HepG2 (cell line): Measurements from ENCODE around the gene SLCO4A1. TPM values are rescaled to one million over a fixed set of nuclear protein-coding genes. Genes with fewer than 3 reads are reported as not detected.

ENCODE experiments used
- ATAC-seq: fragments of 200-7000 bp; cut with Tn5 transposase; 3 replicates; pipeline ENCODE4 v1.9.1; 2020; ENCODE audit warnings: mild to moderate bottlenecking, moderate library complexity
- BruUV-seq: library from RNA; stranded (reverse); fragments of 400-500 nt; replicated peaks from 2 replicates; lab custom pipeline; 2021; lab: Mats Ljungman, UMichigan
- CTCF ChIA-PET: fragments of 300-600 bp; formaldehyde crosslinking; extraction: SDS; loops from one replicate; lab custom pipeline; 2021; ENCODE audit warnings: low total read pairs, inconsistent platforms, low intra/inter-chr PET ratio; lab: Yijun Ruan, JAX
- POLR2A ChIA-PET: fragments of 350-600 bp; sonication (Branson Sonifier 250); formaldehyde crosslinking; loops from one replicate; lab custom pipeline; 2020; ENCODE audit warnings: antibody characterized with exemption, inconsistent platforms; lab: Yijun Ruan, JAX
- DNase-seq: peaks from one replicate; pipeline ENCODE4 v3.0.0-alpha.2; 2015; ENCODE audit warnings: low spot score
- FAIRE-seq: peaks from 3 replicates; lab custom pipeline; 2011; peaks lifted over from hg19 to GRCh38; lab: Jason Lieb, UNC
- H2AFZ ChIP-seq: one replicate; pipeline ENCODE4 v1.6.1; 2011; ENCODE audit warnings: low read length, inconsistent platforms
- H3K27ac ChIP-seq: fragments of 300-600 bp; 3 replicates; pipeline ENCODE4 v1.8.0; 2011; ENCODE audit warnings: mixed run types, mild to moderate bottlenecking, mixed read lengths, low read length, inconsistent platforms; ENCODE audit not compliant: insufficient read depth; ENCODE audit errors: extremely low read length
- H3K27me3 ChIP-seq, 2 experiments: fragments of 200-600 bp in 1 of 2; 2 replicates in 1 of 2; 3 replicates in 1 of 2; pipeline versions ENCODE4 v1.6.0 to v1.8.0; 2011; ENCODE audit warnings: low read length in 2 of 2, mild to moderate bottlenecking in 2 of 2, moderate library complexity in 2 of 2, inconsistent platforms in 1 of 2; ENCODE audit not compliant: insufficient read depth in 2 of 2, control insufficient read depth in 1 of 2
- H3K36me3 ChIP-seq, 2 experiments: fragments of 200-600 bp in 1 of 2; replicated peaks in 1 of 2; 2 replicates in 1 of 2; 3 replicates in 1 of 2; pipeline versions ENCODE4 v1.5.1 to v1.8.0; 2011; ENCODE audit warnings: low read length in 2 of 2, inconsistent platforms in 1 of 2; ENCODE audit not compliant: insufficient read depth in 2 of 2, control insufficient read depth in 1 of 2
- H3K4me1 ChIP-seq: 2 replicates; pipeline ENCODE4 v1.5.1; 2012; ENCODE audit warnings: low read length, inconsistent platforms; ENCODE audit not compliant: insufficient read depth
- H3K4me2 ChIP-seq: 2 replicates; pipeline ENCODE4 v1.6.0; 2011; ENCODE audit warnings: low read depth, low read length, inconsistent platforms
- H3K4me3 ChIP-seq, 3 experiments: fragments of 200-600 bp in 1 of 3; sonication (generic), shearing (Covaris generic) in 1 of 3; replicated peaks in 1 of 3; 2 replicates each; pipeline ENCODE4 v1.5.1; 2011 to 2016; ENCODE audit warnings: low read length in 3 of 3, inconsistent platforms in 2 of 3, low read depth in 2 of 3, mild to moderate bottlenecking in 2 of 3, control low read depth in 1 of 3, mixed read lengths in 1 of 3; ENCODE audit not compliant: insufficient read depth in 1 of 3
- H3K79me2 ChIP-seq: one replicate; pipeline ENCODE4 v1.6.1; 2011; ENCODE audit warnings: low read length, inconsistent platforms; ENCODE audit not compliant: insufficient read depth
- H3K9ac ChIP-seq: 2 replicates; pipeline ENCODE4 v1.6.0; 2011; ENCODE audit warnings: mild to moderate bottlenecking, low read depth, low read length, inconsistent platforms; ENCODE audit not compliant: insufficient read depth
- H3K9me3 ChIP-seq: 2 replicates; pipeline ENCODE4 v1.5.1; 2012; ENCODE audit warnings: mild to moderate bottlenecking, low read length
- H4K20me1 ChIP-seq: 2 replicates; pipeline ENCODE4 v1.6.0; 2011; ENCODE audit warnings: inconsistent platforms, mild to moderate bottlenecking, low read length, moderate library complexity; ENCODE audit not compliant: insufficient read depth
- NRL ChIP-seq: sonication (generic); formaldehyde crosslinking; IDR thresholded peaks from 2 replicates; pipeline ENCODE4 v1.5.0; 2020; ENCODE audit warnings: missing genetic modification reagents, mild to moderate bottlenecking, moderate library complexity, borderline replicate concordance
- SIX1 ChIP-seq: sonication (generic); formaldehyde crosslinking; IDR thresholded peaks from 2 replicates; pipeline ENCODE4 v1.4.0; 2020; ENCODE audit warnings: missing genetic modification reagents, borderline replicate concordance
- SOX13 ChIP-seq, 3 experiments: fragments of 450-650 bp in 1 of 3; sonication (generic) in 1 of 3; formaldehyde crosslinking in 1 of 3; IDR thresholded peaks in 2 of 3; conservative IDR thresholded peaks in 1 of 3; 2 replicates each; pipeline versions ENCODE4 v1.5.0 to v1.6.1; 2016 to 2020; ENCODE audit warnings: antibody characterized with exemption in 1 of 3, mild to moderate bottlenecking in 1 of 3, missing compliant biosample characterization in 1 of 3, missing genetic modification reagents in 1 of 3, moderate library complexity in 1 of 3
- SRF ChIP-seq: IDR thresholded peaks from 2 replicates; pipeline ENCODE4 v1.6.1; 2011; ENCODE audit warnings: mild to moderate bottlenecking, low read depth, low read length, moderate library complexity
- TOE1 ChIP-seq: sonication (generic); formaldehyde crosslinking; IDR thresholded peaks from 2 replicates; pipeline ENCODE4 v1.4.0; 2020; ENCODE audit warnings: mild to moderate bottlenecking, missing genetic modification reagents
- ZC3H4 ChIP-seq: sonication (generic); formaldehyde crosslinking; IDR thresholded peaks from 2 replicates; pipeline ENCODE4 v1.4.0; 2020; ENCODE audit warnings: missing genetic modification reagents, borderline replicate concordance
- ZNF230 ChIP-seq: sonication (generic); formaldehyde crosslinking; IDR thresholded peaks from 2 replicates; pipeline ENCODE4 v1.4.0; 2020; ENCODE audit warnings: mild to moderate bottlenecking, missing genetic modification reagents
- ZNF282 ChIP-seq: fragments of 450-650 bp; IDR thresholded peaks from 2 replicates; pipeline ENCODE4 v1.6.1; 2018; ENCODE audit not compliant: partially characterized antibody
- ZNF746 ChIP-seq: sonication (generic); formaldehyde crosslinking; IDR thresholded peaks from 2 replicates; pipeline ENCODE4 v1.8.0; 2022; ENCODE audit warnings: mild to moderate bottlenecking, missing genetic modification reagents
- WGBS: methylation state at CpG from one replicate; pipeline ENCODE4 v1.1.6; 2017; ENCODE audit warnings: low lambda C conversion rate; 5-methylcytosine and 5-hydroxymethylcytosine counted together
- in situ Hi-C: cut with HindIII; loops from 2 replicates; pipeline ENCODE4 v1.10.0; 2017; ENCODE audit warnings: low pct_unique_long_range_greater_than_20kb; ENCODE audit not compliant: extremely low pct_ligation_motif_present
- intact Hi-C: fragments of 100-400 bp; cut with micrococcal nuclease; formaldehyde crosslinking; loops from one replicate; pipeline ENCODE4 v1.10.0; 2022; ENCODE audit not compliant: unreplicated experiment
- polyA plus RNA-seq, 8 experiments: library from polyadenylated mRNA; depleted of rRNA in 3 of 8; stranded (reverse) in 7 of 8; unstranded in 1 of 8; fragments of >200 nt; fragmentation: Illumina TruSeq in 4 of 8; extraction: Trizol in 4 of 8; gene quantifications; 2 replicates each; pipeline versions ENCODE4 v1.2.1 to v1.2.3, GENCODE V29; 2011 to 2016; ENCODE audit warnings: low read depth in 4 of 8, missing spikeins in 1 of 8, mixed read lengths in 1 of 8; ENCODE audit not compliant: insufficient read depth in 1 of 8
- total RNA-seq, 5 experiments: library from RNA; depleted of rRNA; stranded (reverse); fragments of >200 nt; fragmentation: Illumina TruSeq; extraction: Trizol; gene quantifications; 2 replicates each; pipeline ENCODE4 v1.2.3, GENCODE V29; 2016; ENCODE audit warnings: low read depth in 1 of 5
- TF ChIP-seq, protein P1 (sequence below): sonication (generic); formaldehyde crosslinking; IDR thresholded peaks from 2 replicates; pipeline ENCODE4 v1.5.0; 2020; ENCODE audit warnings: mild to moderate bottlenecking, missing genetic modification reagents

Gene SLCO4A1
- total and polyA plus RNA-seq, 2 of the 13 experiments (the other 11 are each of a cell fraction or from before 2014, with no cell fraction given): 55.5 to 112 TPM

DNA sequence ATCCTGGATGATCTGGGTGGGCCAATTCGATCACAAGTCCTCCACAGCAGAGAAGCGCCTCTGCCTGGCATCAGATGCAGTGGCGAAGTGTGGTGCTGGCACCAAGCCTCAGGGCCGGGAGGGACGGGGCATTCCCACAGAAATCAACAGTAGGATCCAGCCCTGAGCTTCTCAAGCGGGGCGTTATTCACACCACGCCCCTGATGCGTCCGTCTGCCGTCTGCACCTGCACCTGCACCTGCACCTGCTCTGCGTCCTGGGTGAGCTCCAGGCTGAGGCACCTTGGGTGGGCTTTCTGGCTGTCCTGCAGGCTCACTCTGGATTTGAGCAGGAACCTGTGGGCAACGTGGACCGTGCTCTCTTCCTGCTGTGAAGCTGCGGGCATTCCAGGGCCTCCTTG, 52.6 kb downstream of the SLCO4A1 start:
- no peaks in the 10 kb centered on the region; the same call in 1 of the 2 replicates for H3K4me1 ChIP-seq
- H4K20me1 ChIP-seq: peaks cover 7% of the 10 kb centered on the region; the same call in 1 of the 2 replicates
- BruUV-seq: no TSS peak
- TF ChIP-seq NRL (no peak), ZNF282 (no peak), ZNF230 (CRISPR knock-in tag) (no peak), SOX13 (IDR thresholded peaks at IDR 0.05) (no peak), SOX13 (CRISPR knock-in tag; conservative IDR thresholded peaks at IDR 0.05 in 1 of 2, IDR thresholded peaks at IDR 0.05 in 1 of 2) (no peak), TOE1 (CRISPR knock-in tag) (no peak), ZNF746 (CRISPR knock-in tag) (no peak), SIX1 (CRISPR knock-in tag) (no peak), ZC3H4 (CRISPR knock-in tag) (no peak), SRF (no peak)
- TF ChIP-seq, protein P1, sequence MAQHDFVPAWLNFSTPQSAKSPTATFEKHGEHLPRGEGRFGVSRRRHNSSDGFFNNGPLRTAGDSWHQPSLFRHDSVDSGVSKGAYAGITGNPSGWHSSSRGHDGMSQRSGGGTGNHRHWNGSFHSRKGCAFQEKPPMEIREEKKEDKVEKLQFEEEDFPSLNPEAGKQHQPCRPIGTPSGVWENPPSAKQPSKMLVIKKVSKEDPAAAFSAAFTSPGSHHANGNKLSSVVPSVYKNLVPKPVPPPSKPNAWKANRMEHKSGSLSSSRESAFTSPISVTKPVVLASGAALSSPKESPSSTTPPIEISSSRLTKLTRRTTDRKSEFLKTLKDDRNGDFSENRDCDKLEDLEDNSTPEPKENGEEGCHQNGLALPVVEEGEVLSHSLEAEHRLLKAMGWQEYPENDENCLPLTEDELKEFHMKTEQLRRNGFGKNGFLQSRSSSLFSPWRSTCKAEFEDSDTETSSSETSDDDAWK (CRISPR knock-in tag): no peak
- no peaks in the 10 kb centered on the region for H3K79me2 ChIP-seq
- peaks cover 57 to 98% of the 10 kb centered on the region in 2 experiments for H3K27me3 ChIP-seq
- intact Hi-C loops (no loop called here), in situ Hi-C loops (no loop called here)
- H3K27ac ChIP-seq: no peak overlapping the region
- no peak overlapping the region for H3K4me2 ChIP-seq
- DNase-seq: no peak
- no peak overlapping the region for H3K9ac ChIP-seq
- no peak for ATAC-seq
- H3K9me3 ChIP-seq: no peaks in the 10 kb centered on the region
- ChIA-PET CTCF (interaction anchor here (1.8 kb wide), 1 partner anchor 97 kb away, joined by 10 read pairs; no protein-coding TSS in a partner anchor), POLR2A (interaction anchor here (1.4 kb wide), 1 partner anchor 55 kb away, joined by 3 read pairs; no protein-coding TSS in a partner anchor)
- no peak overlapping the region for H2AFZ ChIP-seq
- H3K4me3 ChIP-seq: no peak overlapping the region
- WGBS: 11% methylated on average over 5 of the region's 15 CpGs
- no peak for FAIRE-seq
- no peaks in the 10 kb centered on the region for H3K36me3 ChIP-seq
